A375 (cell line): ENCODE results near the gene POU2F2. TPM values are rescaled to one million over a fixed set of nuclear protein-coding genes. Genes with fewer than 3 reads are reported as not detected.

Experiments
- small RNA-seq: library from RNA; depleted of rRNA; stranded (forward); fragments of <200 nt; gene quantifications from one replicate; pipeline ENCODE3, GENCODE V24; 2014
- total RNA-seq: library from RNA; depleted of rRNA; stranded (reverse); fragments of >200 nt; shearing (Covaris generic); gene quantifications from 2 replicates; pipeline ENCODE4 v1.2.3, GENCODE V29; 2014; rRNA removed

POU2F2 gene
- 0.08 and 1.2 TPM in 2 replicates for total RNA-seq

GRCh38 chr19:42132030-42132628 lies at the start of gene POU2F2:
TSS of gene POU2F2 (minus strand) at chr19:42132446. CDS start at chr19:42132411, 35 bp downstream.

GRCh38 chr19:42075616-42076379 lies 56.4 kb downstream of the POU2F2 start, which contains the start of gene ZNF574:
TSS of gene ZNF574 (plus strand) at chr19:42076166. CDS start at chr19:42078607, 2,441 bp downstream.

GRCh38 chr19:42069619-42070351 lies 62.5 kb downstream of the POU2F2 start, which contains the start of gene GRIK5:
TSS of gene GRIK5 (minus strand) at chr19:42070206. CDS start at chr19:42065770, 4,436 bp downstream.

Small RNA genes lying within 50 kb of the gene (small RNA-seq; reads per million reads assigned to genes)
- not detected for gene MIR4323

Other genes with a start within 250 kb of the POU2F2 start
- gene ARHGEF1, start 249.3 kb downstream of the POU2F2 start, total RNA-seq = 151 and 166 TPM in 2 replicates
- gene ERFL, start 204.0 kb downstream of the POU2F2 start, total RNA-seq = not detected in 2 replicates
- 87.1 and 95.0 TPM in 2 replicates for gene RABAC1, start 173.1 kb downstream of the POU2F2 start, total RNA-seq
- not detected in 2 replicates for gene ATP1A3, start 138.2 kb downstream of the POU2F2 start, total RNA-seq
- gene GRIK5, start 62.2 kb downstream of the POU2F2 start, total RNA-seq = 0.16 and 0.23 TPM in 2 replicates
- gene ZNF574, start 56.3 kb downstream of the POU2F2 start, total RNA-seq = 14.7 and 15.3 TPM in 2 replicates
- 32.7 and 36.3 TPM in 2 replicates for gene DEDD2, start 85.2 kb upstream of the POU2F2 start, total RNA-seq
- 7.0 and 7.4 TPM in 2 replicates for gene ZNF526, start 87.9 kb upstream of the POU2F2 start, total RNA-seq
- gene GSK3A, start 110.2 kb upstream of the POU2F2 start, total RNA-seq = 25.0 and 27.8 TPM in 2 replicates
- gene ERF, start 122.7 kb upstream of the POU2F2 start, total RNA-seq = 61.6 and 75.0 TPM in 2 replicates
- 21.3 and 24.1 TPM in 2 replicates for gene CIC, start 136.8 kb upstream of the POU2F2 start, total RNA-seq
- 0.91 and 1.6 TPM in 2 replicates for gene PRR19, start 169.7 kb upstream of the POU2F2 start, total RNA-seq
- 44.2 and 66.5 TPM in 2 replicates for gene PAFAH1B3, start 170.2 kb upstream of the POU2F2 start, total RNA-seq
- 2.2 and 5.0 TPM in 2 replicates for gene TMEM145, start 180.9 kb upstream of the POU2F2 start, total RNA-seq
- 18.9 and 20.3 TPM in 2 replicates for gene MEGF8, start 193.2 kb upstream of the POU2F2 start, total RNA-seq